ENCODE data around the gene CCDC9B.

Gene CCDC9B

DNA sequence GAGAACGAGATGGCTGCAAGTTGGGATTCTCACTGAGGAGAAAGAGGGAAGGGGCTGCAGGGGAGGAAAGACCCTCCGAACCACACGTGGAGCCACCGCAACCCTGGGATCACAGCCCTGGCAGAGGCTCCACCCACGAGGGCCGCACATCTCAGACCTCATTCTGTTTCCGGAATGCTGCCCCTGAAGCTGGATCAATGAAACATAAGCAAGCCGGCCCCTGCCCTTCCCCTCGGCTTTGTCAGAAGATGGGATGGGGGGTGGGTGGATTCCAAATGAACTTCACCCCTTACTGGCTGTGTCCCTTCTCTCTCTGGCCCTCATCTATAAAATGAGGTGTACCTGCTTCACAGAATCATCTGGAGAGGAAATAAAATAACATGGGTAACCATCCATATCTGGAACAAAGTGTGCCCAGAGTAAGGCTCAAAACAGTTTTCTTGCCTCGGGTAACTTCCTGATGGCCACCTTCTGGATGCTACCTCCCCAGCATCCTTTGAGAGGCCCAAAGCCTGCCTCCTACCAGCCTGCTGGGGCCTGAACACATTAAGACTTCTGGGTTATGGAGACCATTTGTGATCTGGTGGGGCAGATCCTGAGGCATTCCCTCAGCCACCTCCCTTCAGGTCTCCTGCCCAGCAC is 4.6 kb upstream of the CCDC9B start:
- ChIA-PET POLR2A (interaction anchor here (0.6 kb wide), 1 partner anchor 47 kb away, joined by 3 read pairs; no protein-coding TSS in a partner anchor), CTCF (interaction anchor here (1.0 to 21.8 kb wide), 29 partner anchors 9 to 162 kb away, joined by 3 to 385 read pairs (median 7); partner anchors contain the start of genes DISP2, INAFM2, IVD and PHGR1)
- no peak for DNase-seq (ENCODE audit: low read depth, low spot score)
- TF ChIP-seq, protein P1, sequence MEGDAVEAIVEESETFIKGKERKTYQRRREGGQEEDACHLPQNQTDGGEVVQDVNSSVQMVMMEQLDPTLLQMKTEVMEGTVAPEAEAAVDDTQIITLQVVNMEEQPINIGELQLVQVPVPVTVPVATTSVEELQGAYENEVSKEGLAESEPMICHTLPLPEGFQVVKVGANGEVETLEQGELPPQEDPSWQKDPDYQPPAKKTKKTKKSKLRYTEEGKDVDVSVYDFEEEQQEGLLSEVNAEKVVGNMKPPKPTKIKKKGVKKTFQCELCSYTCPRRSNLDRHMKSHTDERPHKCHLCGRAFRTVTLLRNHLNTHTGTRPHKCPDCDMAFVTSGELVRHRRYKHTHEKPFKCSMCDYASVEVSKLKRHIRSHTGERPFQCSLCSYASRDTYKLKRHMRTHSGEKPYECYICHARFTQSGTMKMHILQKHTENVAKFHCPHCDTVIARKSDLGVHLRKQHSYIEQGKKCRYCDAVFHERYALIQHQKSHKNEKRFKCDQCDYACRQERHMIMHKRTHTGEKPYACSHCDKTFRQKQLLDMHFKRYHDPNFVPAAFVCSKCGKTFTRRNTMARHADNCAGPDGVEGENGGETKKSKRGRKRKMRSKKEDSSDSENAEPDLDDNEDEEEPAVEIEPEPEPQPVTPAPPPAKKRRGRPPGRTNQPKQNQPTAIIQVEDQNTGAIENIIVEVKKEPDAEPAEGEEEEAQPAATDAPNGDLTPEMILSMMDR (IDR thresholded peaks at IDR 0.05; ENCODE audit: insufficient read depth, low read length, missing control alignments): no peak
- no peak overlapping the region for H3K4me3 ChIP-seq (ENCODE audit: low read depth, low read length)

DNA sequence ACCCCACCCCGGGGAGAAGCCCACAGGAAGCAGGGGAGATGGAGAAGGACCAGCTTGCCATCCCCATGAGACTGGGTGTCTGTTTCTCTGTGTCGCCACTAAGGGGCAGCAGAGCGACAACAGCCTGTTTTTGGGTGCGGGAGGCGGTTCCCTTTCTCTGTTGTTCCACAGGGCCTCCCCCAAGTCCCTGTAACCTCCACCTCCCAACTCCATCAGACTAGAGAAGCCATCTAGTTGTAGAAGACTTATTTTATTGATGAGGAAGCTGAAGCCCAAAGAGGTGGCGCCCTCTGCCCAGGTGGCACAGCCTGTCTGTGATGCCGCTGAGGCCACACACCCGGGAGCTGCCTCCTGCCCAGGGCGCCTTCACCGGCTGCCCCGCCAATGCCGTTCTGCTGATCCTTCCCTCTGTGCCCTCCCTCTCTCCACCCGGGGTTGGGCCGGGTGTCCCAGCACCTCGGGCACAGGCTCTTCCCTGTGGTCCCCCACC is 3.9 kb upstream of the CCDC9B start:
- POLR2A ChIA-PET: interaction anchor here (0.6 kb wide), 1 partner anchor 47 kb away, joined by 3 read pairs; no protein-coding TSS in a partner anchor
- no peak for DNase-seq (ENCODE audit: low read depth, low spot score)
- TF ChIP-seq, protein P1 (IDR thresholded peaks at IDR 0.05; ENCODE audit: insufficient read depth, low read length, missing control alignments): peak; percentile 86
- no peak overlapping the region for H3K4me3 ChIP-seq (ENCODE audit: low read depth, low read length)
- CTCF ChIA-PET: interaction anchor here (0.8 to 21.8 kb wide), 33 partner anchors 9 to 168 kb away, joined by 3 to 385 read pairs (median 7); partner anchors contain the start of genes DISP2, INAFM2, IVD and PHGR1

DNA sequence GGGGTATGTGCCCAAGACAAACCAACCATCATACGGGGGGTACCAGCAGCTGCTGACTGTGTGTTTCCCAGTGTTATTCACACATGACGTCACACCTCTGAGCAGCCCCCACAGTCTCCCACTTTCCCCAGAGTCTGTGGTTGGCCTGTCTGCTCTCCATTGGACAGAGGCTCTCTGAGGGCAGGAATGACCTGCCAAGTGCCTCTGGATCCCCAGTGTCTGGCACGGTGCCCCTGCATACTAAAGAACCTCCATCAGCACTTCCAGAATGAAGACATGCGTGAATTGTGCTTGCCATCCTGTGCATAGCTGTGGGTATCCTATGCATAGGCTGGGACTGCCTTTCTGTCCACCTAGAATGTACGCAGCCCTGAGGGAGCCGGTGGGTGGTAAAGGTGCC is 3.5 kb upstream of the CCDC9B start:
- POLR2A ChIA-PET: interaction anchor here (1.0 to 1.5 kb wide), 4 partner anchors 10 to 61 kb away, joined by 3 to 4 read pairs (median 4); partner anchors contain the start of genes DISP2 and IVD
- TF ChIP-seq, protein P1 (IDR thresholded peaks at IDR 0.05; ENCODE audit: insufficient read depth, low read length, missing control alignments): no peak
- H3K4me3 ChIP-seq (ENCODE audit: low read depth, low read length): no peak overlapping the region
- CTCF ChIA-PET: interaction anchor here (0.8 to 21.8 kb wide), 35 partner anchors 8 to 168 kb away, joined by 3 to 385 read pairs (median 6); partner anchors contain the start of genes DISP2, INAFM2, IVD and PHGR1
- DNase-seq (ENCODE audit: low read depth, low spot score): no peak

DNA sequence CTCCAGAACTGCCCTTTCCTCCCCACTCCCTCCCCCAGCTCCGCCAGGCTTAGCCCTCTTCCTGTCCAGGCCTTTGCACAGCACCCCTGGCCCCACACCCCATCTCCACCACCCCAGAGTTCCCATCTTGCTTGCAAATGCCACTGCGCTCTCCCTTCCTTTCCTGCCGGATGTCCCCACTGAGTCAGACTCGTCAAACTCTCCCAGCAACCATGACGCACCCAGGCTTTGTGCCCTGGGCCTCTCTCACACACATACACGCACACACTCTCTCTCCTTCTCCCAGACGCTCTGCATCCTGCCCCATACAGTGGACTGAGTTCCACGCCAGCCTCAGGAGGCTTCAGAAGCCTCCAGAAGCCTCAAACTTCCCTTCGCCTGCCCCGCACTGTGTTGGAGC is 2.8 kb upstream of the CCDC9B start:
- H3K4me3 ChIP-seq (ENCODE audit: low read depth, low read length): no peak overlapping the region; the same call in 1 of the 2 replicates
- CTCF ChIA-PET: interaction anchor here (0.9 to 21.8 kb wide), 26 partner anchors 7 to 126 kb away, joined by 3 to 385 read pairs (median 10); partner anchors contain the start of genes DISP2, INAFM2, IVD and PHGR1
- DNase-seq (ENCODE audit: low read depth, low spot score): peak; percentile 94
- POLR2A ChIA-PET: interaction anchor here (0.9 to 1.5 kb wide), 7 partner anchors 10 to 62 kb away, joined by 3 to 4 read pairs (median 3); partner anchors contain the start of genes DISP2 and IVD
- TF ChIP-seq, protein P1 (IDR thresholded peaks at IDR 0.05; ENCODE audit: insufficient read depth, low read length, missing control alignments): no peak

DNA sequence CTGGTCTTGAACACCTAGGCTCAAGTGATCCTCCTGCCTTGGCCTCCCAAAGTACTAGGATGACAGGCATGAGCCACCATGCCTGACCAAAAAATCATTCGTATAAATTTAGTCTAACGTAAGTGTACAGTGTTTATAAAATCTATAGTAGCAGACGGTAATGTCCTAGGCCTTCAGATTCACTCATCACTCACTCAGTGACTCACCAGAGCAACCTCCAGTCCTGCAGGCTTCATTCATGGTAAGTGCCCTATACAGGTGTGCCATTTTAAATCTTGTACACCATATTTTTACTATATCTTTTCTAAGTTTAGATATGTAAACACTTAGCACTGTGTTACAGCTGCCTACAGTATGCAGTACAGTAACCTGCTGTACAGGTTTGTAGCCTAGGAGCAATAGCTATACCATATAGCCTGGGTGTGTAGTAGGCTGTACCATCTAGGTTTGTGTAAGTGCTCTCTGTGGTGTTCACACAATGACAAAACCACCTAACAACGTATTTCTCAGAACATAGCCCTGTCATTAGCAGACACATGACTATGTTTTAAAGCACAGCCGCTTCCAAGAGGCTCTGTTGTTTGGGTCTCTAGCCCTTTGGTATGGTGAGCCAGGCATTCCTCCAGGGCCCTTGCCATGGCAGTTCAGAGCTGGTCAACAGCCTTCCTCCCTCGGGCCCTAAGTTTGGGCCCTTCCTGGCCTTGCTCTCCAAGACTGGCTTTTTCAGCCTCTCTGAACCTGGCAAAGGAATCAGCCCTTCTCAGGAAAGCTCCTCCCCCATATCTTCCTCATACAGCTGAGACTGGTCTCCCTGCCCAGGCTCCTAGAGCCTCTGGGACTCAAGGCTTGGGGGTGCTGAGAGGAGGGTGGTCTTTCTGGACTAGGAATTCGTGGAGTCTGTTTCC is 1.9 kb upstream of the CCDC9B start:
- CTCF ChIA-PET: interaction anchor here (0.9 to 21.8 kb wide), 13 partner anchors 9 to 126 kb away, joined by 3 to 385 read pairs (median 34); partner anchors contain the start of genes DISP2, INAFM2, IVD and PHGR1
- no peak overlapping the region for H3K4me3 ChIP-seq (ENCODE audit: low read depth, low read length)
- no peak for DNase-seq (ENCODE audit: low read depth, low spot score)
- TF ChIP-seq, protein P1 (IDR thresholded peaks at IDR 0.05; ENCODE audit: insufficient read depth, low read length, missing control alignments): no peak
- POLR2A ChIA-PET: interaction anchor here (0.9 to 5.2 kb wide), 6 partner anchors 12 to 47 kb away, joined by 3 to 81 read pairs (median 4); partner anchors contain the start of gene DISP2

Data from AG04449 (cell line).